ENCODE measurements around the gene AKT3.

AKT3 gene

GRCh38 chr1:243471026-243471685 lies 378.9 kb downstream of the AKT3 start:
- DNase-seq (ENCODE audit: low read depth in 2 of 2, low spot score in 1 of 2): no peak

- no peak for DNase-seq (ENCODE audit: low read depth in 2 of 2, low spot score in 1 of 2)
Observed at GRCh38 chr1:243470502-243470901, 379.5 kb downstream of the AKT3 start.

GRCh38 chr1:243469497-243469896 lies 380.5 kb downstream of the AKT3 start:
- DNase-seq (ENCODE audit: low read depth in 2 of 2, low spot score in 1 of 2): no peak

- DNase-seq (ENCODE audit: low read depth in 2 of 2, low spot score in 1 of 2): no peak
Observed at GRCh38 chr1:243465738-243466137, 384.3 kb downstream of the AKT3 start.

GRCh38 chr1:243465081-243465480 lies 385.0 kb downstream of the AKT3 start:
- no peak for DNase-seq (ENCODE audit: low read depth in 2 of 2, low spot score in 1 of 2)

- no peak for DNase-seq (ENCODE audit: low read depth in 2 of 2, low spot score in 1 of 2)
Observed at GRCh38 chr1:243462929-243463697, 386.9 kb downstream of the AKT3 start.

GRCh38 chr1:243461700-243462099 lies 388.3 kb downstream of the AKT3 start:
- DNase-seq (ENCODE audit: low read depth in 2 of 2, low spot score in 1 of 2): no peak

- DNase-seq (ENCODE audit: low read depth in 2 of 2, low spot score in 1 of 2): no peak
Observed at GRCh38 chr1:243459059-243459458, 391.0 kb downstream of the AKT3 start.

GRCh38 chr1:243457363-243457982 lies 392.6 kb downstream of the AKT3 start:
- DNase-seq (ENCODE audit: low read depth in 2 of 2, low spot score in 1 of 2): no peak

GRCh38 chr1:243455760-243456651 lies 394.0 kb downstream of the AKT3 start:
- no peak for DNase-seq (ENCODE audit: low read depth in 2 of 2, low spot score in 1 of 2)

- DNase-seq (ENCODE audit: low read depth in 2 of 2, low spot score in 1 of 2): no peak
Observed at GRCh38 chr1:243454328-243454997, 395.6 kb downstream of the AKT3 start.

GRCh38 chr1:243452092-243452491 lies 398.0 kb downstream of the AKT3 start:
- no peak for DNase-seq (ENCODE audit: low read depth in 2 of 2, low spot score in 1 of 2)

- no peak for DNase-seq (ENCODE audit: low read depth in 2 of 2, low spot score in 1 of 2)
Observed at GRCh38 chr1:243449373-243449772, 400.7 kb downstream of the AKT3 start.

GRCh38 chr1:243447844-243448243 lies 402.2 kb downstream of the AKT3 start:
- no peak for DNase-seq (ENCODE audit: low read depth in 2 of 2, low spot score in 1 of 2)

- no peak for DNase-seq (ENCODE audit: low read depth in 2 of 2, low spot score in 1 of 2)
Observed at GRCh38 chr1:243447347-243447746, 402.7 kb downstream of the AKT3 start.

GRCh38 chr1:243443557-243443956 lies 406.5 kb downstream of the AKT3 start:
- DNase-seq (ENCODE audit: low read depth in 2 of 2, low spot score in 1 of 2): no peak

GRCh38 chr1:243441601-243442000 lies 408.4 kb downstream of the AKT3 start:
- DNase-seq (ENCODE audit: low read depth in 2 of 2, low spot score in 1 of 2): no peak

- DNase-seq (ENCODE audit: low read depth in 2 of 2, low spot score in 1 of 2): no peak
Observed at GRCh38 chr1:243440406-243440805, 409.6 kb downstream of the AKT3 start.

GRCh38 chr1:243438815-243439214 lies 411.2 kb downstream of the AKT3 start:
- no peak for DNase-seq (ENCODE audit: low read depth in 2 of 2, low spot score in 1 of 2)

Data from stimulated activated CD8-positive, alpha-beta memory T cell treated with anti-CD3 and anti-CD28 coated beads, Interleukin-4, amount 100 ng/mL, for 4 hours (primary cell).